Heart right ventricle (tissue), 16 donors: ENCODE measurements around the gene PSMB4. TPM values are rescaled to one million over a fixed set of nuclear protein-coding genes. Genes with fewer than 3 reads are reported as not detected.

ENCODE experiments used
- ATAC-seq, 8 donors: fragments of 200-7000 bp; cut with Tn5 transposase; one replicate each; pipeline ENCODE4 v1.9.1; 2020; ENCODE audit warnings: mild to moderate bottlenecking in 8 of 8, moderate library complexity in 8 of 8, moderate number of reproducible peaks in 1 of 8
- DNase-seq, 2 donors: peaks; one replicate each; pipeline ENCODE4 v3.0.0-alpha.2; 2020
- H3K27ac ChIP-seq, 10 donors: fragments of 200-600 bp; sonication (generic) in 2 of 10; one replicate each; pipeline versions ENCODE4 v1.5.0 to v1.8.0; 2020 to 2022; ENCODE audit warnings: mild to moderate bottlenecking in 3 of 10
- H3K27me3 ChIP-seq, 7 donors: fragments of 200-600 bp; one replicate each; pipeline ENCODE4 v1.8.0; 2021 to 2022; ENCODE audit warnings: mild to moderate bottlenecking in 2 of 7
- H3K36me3 ChIP-seq, 9 donors: fragments of 200-600 bp; sonication (generic) in 1 of 9; one replicate each; pipeline versions ENCODE4 v1.5.0 to v1.8.0; 2020 to 2022; ENCODE audit warnings: mild to moderate bottlenecking in 2 of 9
- H3K4me1 ChIP-seq, 9 donors: fragments of 200-600 bp; sonication (generic) in 1 of 9; one replicate each; pipeline versions ENCODE4 v1.5.0 to v1.8.0; 2020 to 2022; ENCODE audit warnings: mild to moderate bottlenecking in 4 of 9
- H3K4me3 ChIP-seq, 10 donors: fragments of 200-600 bp; sonication (generic) in 2 of 10; one replicate each; pipeline versions ENCODE4 v1.5.0 to v1.8.0; 2020 to 2022; ENCODE audit warnings: mild to moderate bottlenecking in 7 of 10, moderate library complexity in 2 of 10
- H3K9me3 ChIP-seq, 11 donors: fragments of 200-600 bp in 10 of 11; sonication (generic) in 2 of 11; one replicate each; pipeline versions ENCODE4 v1.5.0 to v1.8.0; 2013 to 2022; ENCODE audit warnings: mild to moderate bottlenecking in 2 of 11, control low read depth in 1 of 11, moderate library complexity in 1 of 11
- WGBS, 2 donors: extraction: QIAGEN DNeasy Blood & Tissue Kit; methylation state at CpG; one replicate each; pipeline ENCODE4 v1.1.7; 2013; ENCODE audit warnings: inconsistent platforms in 1 of 2; 5-methylcytosine and 5-hydroxymethylcytosine counted together
- intact Hi-C, 10 donors: fragments of 100-400 bp; cut with DNase I; formaldehyde crosslinking; loops; one replicate each; pipeline versions ENCODE4 v1.11.1 to v1.14.2; 2022
- polyA plus RNA-seq, 2 donors: library from polyadenylated mRNA; stranded (reverse); fragments of 200-250 nt; gene quantifications; one replicate each; pipeline ENCODE4 v1.2.3, GENCODE V29; 2013
- total RNA-seq, 10 donors: library from RNA; stranded (reverse); fragmentation: NEBNext Ultra II Directional in 3 of 10; extraction: Animal tissue kit (Norgen Biotek cat#: 25700) in 3 of 10; gene quantifications; one replicate each; pipeline versions ENCODE4 v1.2.1 to v1.2.4, GENCODE V29; 2021 to 2023
- TF ChIP-seq, protein P1 (sequence below), 9 donors: fragments of 200-600 bp; sonication (generic) in 2 of 9; IDR thresholded peaks; one replicate each; pipeline versions ENCODE4 v1.5.0 to v1.8.0; 2021 to 2022; ENCODE audit warnings: antibody characterized with exemption in 9 of 9, mild to moderate bottlenecking in 5 of 9, moderate library complexity in 1 of 9
- donor health status: Arrhythmogenic right ventricular cardiomyopathy.
- donor health status: ischemic (EF 13 %, LVEDD 7.1; RV severe dilation, severe dysfunction).
- donor health status: healthy with polysubstance abuse.
- donor health status: DM: no; HTN: yes; CAD: no.
- donor health status: DM: no; HTN: no; CAD: no.
- donor health status: ischemic (EF 25% LVEDD 6.9; RV normal size, moderate dysfunction).
- donor health status: ischemic (EF 25% LVEDD 5.7; RV mildly dilated, moderate dysfunction).
- donor health status: healthy.
- donor health status: DM: yes; HTN: yes; CAD: no.
- donor health status: Ischemic cardiomyopathy.
- donor health status: ischemic (EF 35%, LVEDD 5.7; RV mildly dilated, moderate dysfunction).
- donor health status: nonischemic (EF 11% LVEDD 7.7; RV severe dilation, severe dysfunction).
- donor health status: DM: yes; HTN: yes; CAD: no.
- donor health status: PGD.
- donor health status: ischemic (EF 29% LVEDD 5.4; RV normal size, mild dysfunction).
- donor health status: nonischemic (EF 23%, LVEDD 6.1; RV moderate dilation, normal function).

PSMB4 gene
- total and polyA plus RNA-seq, 12 donors: 169 to 441 (median 209) TPM

DNA sequence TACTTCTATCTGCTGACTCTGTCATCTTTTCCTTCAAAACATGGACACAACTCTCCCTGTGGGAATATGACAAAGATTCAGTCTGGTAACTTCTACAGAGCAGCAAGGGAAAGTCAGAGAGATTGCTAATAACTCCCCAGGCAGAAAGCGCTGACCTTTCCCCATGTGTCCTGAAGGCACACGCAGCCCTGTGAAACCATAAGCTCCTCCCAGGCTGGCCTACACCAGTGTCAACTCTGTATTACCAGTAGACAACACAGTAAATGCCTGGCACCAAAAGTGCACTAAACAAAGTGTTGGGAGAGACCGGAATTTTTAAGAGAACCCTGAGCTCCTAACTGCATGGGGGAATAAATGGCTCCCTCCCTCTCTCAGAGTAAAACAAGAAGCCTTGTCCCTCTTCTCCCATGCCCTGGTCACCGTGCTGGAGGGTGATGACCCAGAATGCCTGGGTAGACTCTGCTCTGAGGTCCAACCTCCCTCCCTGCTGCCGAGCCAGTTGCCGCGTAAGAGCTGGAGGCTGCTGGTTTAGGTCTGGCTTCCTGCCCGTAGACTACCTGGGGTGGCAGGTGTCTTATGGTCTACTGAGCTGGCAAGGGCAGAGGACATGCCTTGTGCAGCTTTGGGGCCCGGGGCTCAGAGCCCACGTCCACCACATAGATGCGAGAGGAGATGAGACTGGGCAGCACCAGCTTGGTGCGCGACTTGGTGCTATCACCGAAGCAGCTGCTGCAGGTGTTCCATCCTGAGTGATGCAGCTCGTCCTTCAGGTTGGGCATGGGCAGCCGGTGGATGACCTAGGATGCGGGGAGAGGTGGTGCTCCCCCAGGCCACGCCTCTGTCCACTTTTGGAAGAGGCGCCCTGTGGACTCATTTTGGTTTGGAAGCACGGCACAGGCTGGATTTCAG, 30.7 kb upstream of the PSMB4 start:
- peak overlapping the region in 8 of 10 donors; percentile 9 to 89 (median 74) for H3K27ac ChIP-seq
- H3K27me3 ChIP-seq: no peaks in the 10 kb centered on the region
- H3K4me1 ChIP-seq: peaks cover 21 to 62% (median 55%) of the 10 kb centered on the region in 9 donors
- DNase-seq (no peak), ATAC-seq (peak in 1 of 8 donors; percentile 24)
- peaks cover 0 to 43% (median 18%) of the 10 kb centered on the region in 9 donors for H3K36me3 ChIP-seq
- 90 to 93% methylated on average over 20 of the region's 20 CpGs for WGBS, 2 donors
- H3K4me3 ChIP-seq: no peak overlapping the region
- intact Hi-C loops: no loop called here
- TF ChIP-seq, protein P1, sequence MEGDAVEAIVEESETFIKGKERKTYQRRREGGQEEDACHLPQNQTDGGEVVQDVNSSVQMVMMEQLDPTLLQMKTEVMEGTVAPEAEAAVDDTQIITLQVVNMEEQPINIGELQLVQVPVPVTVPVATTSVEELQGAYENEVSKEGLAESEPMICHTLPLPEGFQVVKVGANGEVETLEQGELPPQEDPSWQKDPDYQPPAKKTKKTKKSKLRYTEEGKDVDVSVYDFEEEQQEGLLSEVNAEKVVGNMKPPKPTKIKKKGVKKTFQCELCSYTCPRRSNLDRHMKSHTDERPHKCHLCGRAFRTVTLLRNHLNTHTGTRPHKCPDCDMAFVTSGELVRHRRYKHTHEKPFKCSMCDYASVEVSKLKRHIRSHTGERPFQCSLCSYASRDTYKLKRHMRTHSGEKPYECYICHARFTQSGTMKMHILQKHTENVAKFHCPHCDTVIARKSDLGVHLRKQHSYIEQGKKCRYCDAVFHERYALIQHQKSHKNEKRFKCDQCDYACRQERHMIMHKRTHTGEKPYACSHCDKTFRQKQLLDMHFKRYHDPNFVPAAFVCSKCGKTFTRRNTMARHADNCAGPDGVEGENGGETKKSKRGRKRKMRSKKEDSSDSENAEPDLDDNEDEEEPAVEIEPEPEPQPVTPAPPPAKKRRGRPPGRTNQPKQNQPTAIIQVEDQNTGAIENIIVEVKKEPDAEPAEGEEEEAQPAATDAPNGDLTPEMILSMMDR (IDR thresholded peaks at IDR 0.05): no peak
- H3K9me3 ChIP-seq: no peaks in the 10 kb centered on the region

DNA sequence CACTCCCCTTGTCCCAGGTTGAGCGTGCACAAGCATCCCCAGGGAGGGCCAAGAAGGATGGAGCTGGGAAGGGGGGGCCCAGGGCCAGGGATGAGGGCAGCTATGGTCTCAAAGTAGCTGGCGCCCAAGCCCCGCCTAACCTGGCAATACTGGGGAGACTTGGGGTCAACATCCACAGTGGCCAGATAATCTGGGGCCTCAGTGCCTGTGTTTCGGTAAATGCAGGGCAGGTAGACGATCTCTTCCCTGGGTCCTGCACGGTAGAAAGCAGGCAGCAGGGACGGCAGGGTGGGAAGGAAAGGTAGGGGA, 30.1 kb upstream of the PSMB4 start:
- Histone ChIP-seq H3K4me3 (peak overlapping the region in 1 of 10 donors; percentile 17), H3K27ac (peak overlapping the region in 6 of 10 donors; percentile 26 to 89 (median 80)), H3K27me3 (no peaks in the 10 kb centered on the region), H3K9me3 (no peaks in the 10 kb centered on the region), H3K36me3 (peaks cover 0 to 37% (median 18%) of the 10 kb centered on the region in 9 donors), H3K4me1 (peaks cover 21 to 62% (median 55%) of the 10 kb centered on the region in 9 donors)
- intact Hi-C loops: no loop called here
- ATAC-seq (no peak), DNase-seq (no peak)
- TF ChIP-seq, protein P1 (IDR thresholded peaks at IDR 0.05): no peak
- WGBS, 2 donors: 88 to 93% methylated on average over 7 of the region's 7 CpGs

DNA sequence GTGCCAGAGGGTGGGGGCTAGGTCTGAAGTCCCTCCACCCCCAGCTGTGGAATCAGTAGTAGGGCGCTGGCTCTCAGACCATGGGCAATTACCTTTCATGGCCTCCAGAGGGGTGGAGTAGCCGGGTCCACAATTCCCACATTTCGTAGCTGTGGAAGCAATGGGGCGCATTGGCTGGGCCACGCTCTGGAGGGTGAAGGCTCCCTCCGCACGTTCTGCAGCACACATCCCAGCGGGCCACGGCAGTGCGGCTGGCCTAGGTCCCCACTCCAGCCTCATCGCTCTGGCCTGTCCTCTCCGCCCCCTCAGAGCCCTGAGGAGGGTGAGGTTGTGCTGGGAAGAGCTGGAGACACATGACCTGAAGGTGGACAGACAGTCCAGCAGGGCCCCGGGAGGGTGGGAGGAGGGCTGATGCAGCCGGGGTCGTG, 29.7 kb upstream of the PSMB4 start:
- DNase-seq: no peak
- 73 to 81% methylated on average over 15 of the region's 15 CpGs for WGBS, 2 donors
- peak overlapping the region in 4 of 10 donors; percentile 10 to 27 (median 14) for H3K4me3 ChIP-seq
- H3K27me3 ChIP-seq: no peaks in the 10 kb centered on the region
- intact Hi-C loops: no loop called here
- ATAC-seq: no peak
- H3K36me3 ChIP-seq: peaks cover 0 to 34% (median 16%) of the 10 kb centered on the region in 9 donors
- H3K9me3 ChIP-seq: no peaks in the 10 kb centered on the region
- peak overlapping the region in 8 of 10 donors; percentile 26 to 89 (median 76) for H3K27ac ChIP-seq
- TF ChIP-seq, protein P1 (IDR thresholded peaks at IDR 0.05): no peak
- peaks cover 21 to 62% (median 55%) of the 10 kb centered on the region in 9 donors for H3K4me1 ChIP-seq

DNA sequence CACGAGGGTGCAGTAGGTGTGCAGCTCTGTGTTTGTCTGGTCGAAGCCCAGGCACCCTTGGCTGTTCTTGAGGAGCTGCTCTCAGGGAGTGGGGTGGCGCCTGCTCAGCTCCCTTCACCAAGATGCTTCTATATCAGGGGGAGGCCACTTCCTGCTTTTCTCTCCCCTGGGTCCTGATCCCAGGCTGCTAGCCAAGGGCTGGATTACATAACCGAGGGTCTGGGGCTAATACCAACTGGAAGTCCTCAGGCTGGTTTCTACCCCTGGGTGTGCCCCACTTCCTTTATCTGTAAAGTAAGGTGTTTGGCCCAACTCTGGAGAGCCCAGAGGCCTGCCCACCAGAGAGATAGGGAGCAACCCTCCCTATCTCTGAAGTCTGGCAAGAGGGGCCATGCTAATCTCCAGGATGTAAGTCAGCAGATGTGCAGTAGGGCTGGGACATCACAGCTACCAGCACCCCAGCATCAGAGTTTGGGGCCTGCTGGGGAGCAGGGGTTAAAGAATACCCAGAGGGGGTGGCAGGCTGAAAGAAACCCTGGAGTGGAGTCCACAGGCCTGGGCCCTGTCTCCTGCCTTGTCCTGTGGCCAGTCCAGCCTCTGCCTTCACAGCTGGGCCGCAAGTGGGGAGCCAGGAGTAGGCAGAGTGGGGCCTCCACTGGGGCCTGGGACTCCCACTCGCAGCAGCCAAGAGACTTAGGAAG, 29.0 kb upstream of the PSMB4 start:
- ATAC-seq (peak in 7 of 8 donors; percentile 5 to 40 (median 31)), DNase-seq (peak; percentile 69)
- Histone ChIP-seq H3K36me3 (peaks cover 0 to 26% (median 9%) of the 10 kb centered on the region in 9 donors), H3K27me3 (no peaks in the 10 kb centered on the region), H3K9me3 (no peaks in the 10 kb centered on the region), H3K27ac (peak overlapping the region in 9 of 10 donors; percentile 43 to 89 (median 84)), H3K4me3 (peak overlapping the region in 5 of 10 donors; percentile 8 to 58 (median 17)), H3K4me1 (peaks cover 21 to 62% (median 55%) of the 10 kb centered on the region in 9 donors)
- 44 to 47% methylated on average over 6 of the region's 6 CpGs for WGBS, 2 donors
- TF ChIP-seq, protein P1 (IDR thresholded peaks at IDR 0.05): no peak
- intact Hi-C loops: no loop called here
